K562 (cell line): ENCODE measurements around the gene PEX6. TPM values are rescaled to one million over a fixed set of nuclear protein-coding genes. Genes with fewer than 3 reads are reported as not detected.
A peak's percentile ranks its signal among the peaks of the same experiment; 100 is the strongest.

Experiments used
- CEBPG ChIP-seq, 3 experiments: fragments of 200-800 bp in 1 of 3; sonication (Bioruptor generic) in 1 of 3; sonication (generic) in 1 of 3; formaldehyde crosslinking in 1 of 3; IDR thresholded peaks in 2 of 3; conservative IDR thresholded peaks in 1 of 3; 2 replicates each; pipeline versions ENCODE4 v1.6.1 to v1.8.0; 2016 to 2022; ENCODE audit warnings: missing compliant biosample characterization in 2 of 3, missing genetic modification characterization in 2 of 3, mild to moderate bottlenecking in 1 of 3, missing genetic modification reagents in 1 of 3
- CHCHD3 ChIP-seq: fragments of 250-450 bp; sonication (Bioruptor Pico); IDR thresholded peaks from 2 replicates; pipeline ENCODE4 v2.1.2; 2022; ENCODE audit warnings: mild to moderate bottlenecking
- FOXA1 ChIP-seq: fragments of 450-650 bp; IDR thresholded peaks from 2 replicates; pipeline ENCODE4 v1.6.1; 2016; ENCODE audit warnings: mild to moderate bottlenecking, borderline replicate concordance
- GABPA ChIP-seq: fragments of 200-800 bp; sonication (Bioruptor generic); conservative IDR thresholded peaks from 2 replicates; pipeline ENCODE4 v1.6.1; 2016; ENCODE audit warnings: low read depth, missing genetic modification characterization, missing compliant biosample characterization
- HDAC1 ChIP-seq, 2 experiments: fragments of 450-650 bp; IDR thresholded peaks; 2 replicates each; pipeline ENCODE4 v1.6.1; 2016 to 2017; ENCODE audit warnings: inconsistent platforms in 1 of 2, mild to moderate bottlenecking in 1 of 2, moderate library complexity in 1 of 2
- HDAC6 ChIP-seq: IDR thresholded peaks from 2 replicates; pipeline ENCODE4 v1.6.1; 2012; ENCODE audit warnings: low read depth, mild to moderate bottlenecking, control low read depth, inconsistent platforms, low read length, moderate library complexity
- KLF16 ChIP-seq: IDR thresholded peaks from 2 replicates; pipeline ENCODE4 v1.6.1; 2016; ENCODE audit warnings: antibody characterized with exemption
- MEF2A ChIP-seq: IDR thresholded peaks from 2 replicates; pipeline ENCODE4 v1.6.1; 2011; ENCODE audit warnings: low read depth, mild to moderate bottlenecking, low read length, moderate library complexity; ENCODE audit not compliant: control insufficient read depth
- MTA1 ChIP-seq: fragments of 450-650 bp; IDR thresholded peaks from 2 replicates; pipeline ENCODE4 v1.6.1; 2017; ENCODE audit warnings: borderline replicate concordance
- NR2C1 ChIP-seq, 2 experiments: fragments of 450-650 bp; IDR thresholded peaks; 2 replicates each; pipeline ENCODE4 v1.6.1; 2017; ENCODE audit warnings: mild to moderate bottlenecking in 2 of 2, antibody characterized with exemption in 1 of 2, inconsistent platforms in 1 of 2, missing compliant biosample characterization in 1 of 2, missing genetic modification characterization in 1 of 2
- NR3C1 ChIP-seq: sonication (generic); formaldehyde crosslinking; IDR thresholded peaks from 2 replicates; pipeline ENCODE4 v1.8.1; 2022; ENCODE audit warnings: missing genetic modification reagents
- POU5F1 ChIP-seq: fragments of 150-350 bp; IDR thresholded peaks from 2 replicates; pipeline ENCODE4 v1.6.1; 2014; ENCODE audit warnings: borderline replicate concordance, low read length, low read depth, mild to moderate bottlenecking; ENCODE audit not compliant: partially characterized antibody
- STAT5B ChIP-seq: fragments of 250-450 bp; sonication (Bioruptor Pico); IDR thresholded peaks from 2 replicates; pipeline ENCODE4 v1.8.0; 2021; ENCODE audit warnings: mild to moderate bottlenecking, inconsistent platforms
- TCF3 ChIP-seq: sonication (generic); formaldehyde crosslinking; IDR thresholded peaks from 2 replicates; pipeline ENCODE4 v1.4.0; 2020; ENCODE audit warnings: mild to moderate bottlenecking, missing genetic modification reagents
- ZKSCAN3 ChIP-seq: fragments of 250-450 bp; sonication (Bioruptor Pico); IDR thresholded peaks from 2 replicates; pipeline ENCODE4 v1.4.0; 2020
- ZNF124 ChIP-seq: sonication (generic); formaldehyde crosslinking; IDR thresholded peaks from 2 replicates; pipeline ENCODE4 v1.8.1; 2022; ENCODE audit warnings: missing genetic modification reagents
- ZNF584 ChIP-seq: fragments of 200-800 bp; sonication (Bioruptor generic); IDR thresholded peaks from 2 replicates; pipeline ENCODE4 v1.6.1; 2016; ENCODE audit warnings: low read depth, mild to moderate bottlenecking, missing genetic modification characterization, missing compliant biosample characterization
- ZNF77 ChIP-seq: fragments of 250-450 bp; sonication (Bioruptor Pico); IDR thresholded peaks from 2 replicates; pipeline ENCODE4 v1.5.0; 2020
- polyA plus RNA-seq, 8 experiments: library from polyadenylated mRNA; depleted of rRNA in 4 of 8; stranded (reverse) in 5 of 8; unstranded in 3 of 8; fragments of >200 nt; fragmentation: Nextera tagmentation in 2 of 8; fragmentation: Illumina TruSeq in 1 of 8; extraction: Ambion mirVana in 2 of 8; extraction: Trizol in 1 of 8; gene quantifications; 2 replicates each; pipeline versions ENCODE4 v1.2.1 to v1.2.3, GENCODE V29; 2011 to 2014; ENCODE audit warnings: inconsistent platforms in 1 of 8, missing spikeins in 1 of 8
- total RNA-seq, 7 experiments: library from RNA; depleted of rRNA in 6 of 7; stranded (reverse); fragments of >200 nt in 6 of 7; fragmentation: Illumina TruSeq in 2 of 7; extraction: Trizol in 2 of 7; gene quantifications; 2 replicates each; pipeline versions ENCODE4 v1.2.1 to v1.2.3, GENCODE V29; 2011 to 2021; ENCODE audit warnings: low replicate concordance in 1 of 7
- TF ChIP-seq, protein P1 (sequence below), 2 experiments: IDR thresholded peaks in 1 of 2; conservative IDR thresholded peaks in 1 of 2; 2 replicates each; pipeline ENCODE4 v1.6.1; 2016; ENCODE audit warnings: low read depth in 2 of 2, mild to moderate bottlenecking in 1 of 2, missing compliant biosample characterization in 1 of 2, missing genetic modification characterization in 1 of 2, moderate library complexity in 1 of 2
- TF ChIP-seq, protein P2 (sequence below): sonication (generic); formaldehyde crosslinking; IDR thresholded peaks from 2 replicates; pipeline ENCODE4 v1.8.0; 2022; ENCODE audit warnings: missing genetic modification reagents, mild to moderate bottlenecking, moderate library complexity, borderline replicate concordance
- TF ChIP-seq, protein P3 (sequence below), 2 experiments: fragments of 450-650 bp; IDR thresholded peaks; 2 replicates each; pipeline ENCODE4 v1.6.1; 2016

PEX6 gene
- total and polyA plus RNA-seq, 9 of the 15 experiments (the other 6 are each of a cell fraction or from before 2014, with no cell fraction given), result 0.17 to 20.8 (median 6.9) TPM

DNA sequence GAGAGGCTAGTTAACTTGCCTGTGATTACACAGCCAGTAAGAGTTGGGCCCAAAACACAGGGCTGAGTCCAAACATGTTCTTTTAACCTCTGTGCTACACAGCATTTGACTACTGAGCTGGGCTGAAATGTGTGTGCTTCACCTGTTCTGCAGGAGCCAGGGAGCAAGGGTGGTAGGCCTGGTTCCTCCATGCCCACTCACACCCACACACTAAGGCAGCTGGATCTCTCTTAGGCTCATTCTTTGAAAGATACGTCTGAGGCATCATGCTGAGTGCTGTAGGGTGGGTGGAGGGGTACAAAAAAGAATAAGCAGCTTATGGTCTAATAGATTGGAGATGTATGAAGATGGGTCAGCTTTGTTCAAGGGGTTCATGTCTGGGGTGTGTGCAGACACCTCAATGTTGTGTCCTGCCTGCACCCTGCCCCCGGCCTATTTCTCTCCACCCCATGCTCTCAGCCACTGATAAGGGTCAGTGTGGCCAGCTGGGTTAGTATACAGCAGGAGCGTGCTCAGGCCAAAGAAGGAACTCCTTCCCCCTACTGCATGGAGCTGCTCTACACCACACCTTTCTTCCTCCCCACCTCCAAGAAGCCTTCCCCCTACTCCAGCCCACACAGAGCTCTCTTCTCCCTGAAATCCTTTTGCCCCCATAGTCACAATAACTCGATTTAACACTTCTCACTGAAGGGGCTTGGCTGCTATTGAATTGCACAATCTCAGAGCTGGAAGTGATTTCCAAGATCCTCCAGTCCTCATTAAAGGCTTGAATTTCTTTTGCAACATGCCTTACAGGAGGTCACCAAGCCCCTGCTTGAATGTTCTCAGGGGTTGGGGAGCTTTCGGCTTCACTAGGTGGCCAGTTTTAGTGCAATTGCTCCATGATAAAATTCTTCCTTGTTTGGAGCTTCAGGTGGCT, 8.8 kb upstream of the PEX6 start (continued):
- TF ChIP-seq ZNF584 (no peak), FOXA1 (no peak), MEF2A (no peak), POU5F1 (no peak), HDAC6 (no peak), GABPA (no peak), NR2C1 (IDR thresholded peaks at IDR 0.05) (peak; percentile 32; the same call in 1 of the 2 replicates), NR2C1 (tag; IDR thresholded peaks at IDR 0.05) (no peak), CEBPG (CRISPR knock-in tag; IDR thresholded peaks at IDR 0.05) (peak; percentile 52), CEBPG (tag; conservative IDR thresholded peaks at IDR 0.05 in 1 of 2, IDR thresholded peaks at IDR 0.05 in 1 of 2) (peak; percentile 51 to 83; a peak in 3 of 4 replicates), TCF3 (CRISPR knock-in tag) (0 out of 2 replicates have a peak, but pooled peaks have one; percentile 7), KLF16 (no peak), ZKSCAN3 (CRISPR knock-in tag) (no peak), CHCHD3 (CRISPR knock-in tag) (no peak), STAT5B (CRISPR knock-in tag) (no peak), MTA1 (no peak), HDAC1 (IDR thresholded peaks at IDR 0.05) (peak in 1 of 2 experiments; percentile 66; a peak in 1 of 4 replicates), ZNF77 (CRISPR knock-in tag) (no peak), NR3C1 (CRISPR knock-in tag) (no peak), ZNF124 (CRISPR knock-in tag) (no peak)
- TF ChIP-seq, protein P1, sequence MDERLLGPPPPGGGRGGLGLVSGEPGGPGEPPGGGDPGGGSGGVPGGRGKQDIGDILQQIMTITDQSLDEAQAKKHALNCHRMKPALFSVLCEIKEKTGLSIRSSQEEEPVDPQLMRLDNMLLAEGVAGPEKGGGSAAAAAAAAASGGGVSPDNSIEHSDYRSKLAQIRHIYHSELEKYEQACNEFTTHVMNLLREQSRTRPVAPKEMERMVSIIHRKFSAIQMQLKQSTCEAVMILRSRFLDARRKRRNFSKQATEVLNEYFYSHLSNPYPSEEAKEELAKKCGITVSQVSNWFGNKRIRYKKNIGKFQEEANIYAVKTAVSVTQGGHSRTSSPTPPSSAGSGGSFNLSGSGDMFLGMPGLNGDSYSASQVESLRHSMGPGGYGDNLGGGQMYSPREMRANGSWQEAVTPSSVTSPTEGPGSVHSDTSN (CRISPR knock-in tag; IDR thresholded peaks at IDR 0.05; ENCODE audit: low read depth), result no peak
- TF ChIP-seq, protein P1 (tag; conservative IDR thresholded peaks at IDR 0.05; ENCODE audit: low read depth), result no peak
- TF ChIP-seq, protein P2, sequence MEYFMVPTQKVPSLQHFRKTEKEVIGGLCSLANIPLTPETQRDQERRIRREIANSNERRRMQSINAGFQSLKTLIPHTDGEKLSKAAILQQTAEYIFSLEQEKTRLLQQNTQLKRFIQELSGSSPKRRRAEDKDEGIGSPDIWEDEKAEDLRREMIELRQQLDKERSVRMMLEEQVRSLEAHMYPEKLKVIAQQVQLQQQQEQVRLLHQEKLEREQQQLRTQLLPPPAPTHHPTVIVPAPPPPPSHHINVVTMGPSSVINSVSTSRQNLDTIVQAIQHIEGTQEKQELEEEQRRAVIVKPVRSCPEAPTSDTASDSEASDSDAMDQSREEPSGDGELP (CRISPR knock-in tag), result peak; percentile 99
- TF ChIP-seq, protein P3, sequence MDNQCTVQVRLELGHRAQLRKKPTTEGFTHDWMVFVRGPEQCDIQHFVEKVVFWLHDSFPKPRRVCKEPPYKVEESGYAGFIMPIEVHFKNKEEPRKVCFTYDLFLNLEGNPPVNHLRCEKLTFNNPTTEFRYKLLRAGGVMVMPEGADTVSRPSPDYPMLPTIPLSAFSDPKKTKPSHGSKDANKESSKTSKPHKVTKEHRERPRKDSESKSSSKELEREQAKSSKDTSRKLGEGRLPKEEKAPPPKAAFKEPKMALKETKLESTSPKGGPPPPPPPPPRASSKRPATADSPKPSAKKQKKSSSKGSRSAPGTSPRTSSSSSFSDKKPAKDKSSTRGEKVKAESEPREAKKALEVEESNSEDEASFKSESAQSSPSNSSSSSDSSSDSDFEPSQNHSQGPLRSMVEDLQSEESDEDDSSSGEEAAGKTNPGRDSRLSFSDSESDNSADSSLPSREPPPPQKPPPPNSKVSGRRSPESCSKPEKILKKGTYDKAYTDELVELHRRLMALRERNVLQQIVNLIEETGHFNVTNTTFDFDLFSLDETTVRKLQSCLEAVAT (IDR thresholded peaks at IDR 0.05), result no peak
